Mammary epithelial cell (primary cell): ENCODE measurements around the gene MXI1.
"Not testable (repeated sequence)": the region's sequence is repeated elsewhere in the genome, so short reads cannot be mapped to it uniquely, and the experiment has no call there.

Source experiments
- EZH2 ChIP-seq: IDR thresholded peaks from 2 replicates; pipeline ENCODE4 v1.6.1; 2012; ENCODE audit warnings: low read length, inconsistent platforms, borderline replicate concordance
- TF ChIP-seq, protein P1 (sequence below), 2 donors: IDR thresholded peaks in 1 of 2; conservative IDR thresholded peaks in 1 of 2; 2 replicates each; pipeline ENCODE4 v1.5.1; 2011 to 2012; ENCODE audit warnings: inconsistent platforms in 2 of 2, low read length in 2 of 2, mild to moderate bottlenecking in 2 of 2, control low read depth in 1 of 2, low read depth in 1 of 2; ENCODE audit not compliant: insufficient read depth in 1 of 2; ENCODE audit errors: extremely low read depth in 1 of 2

- TF ChIP-seq, protein P1, sequence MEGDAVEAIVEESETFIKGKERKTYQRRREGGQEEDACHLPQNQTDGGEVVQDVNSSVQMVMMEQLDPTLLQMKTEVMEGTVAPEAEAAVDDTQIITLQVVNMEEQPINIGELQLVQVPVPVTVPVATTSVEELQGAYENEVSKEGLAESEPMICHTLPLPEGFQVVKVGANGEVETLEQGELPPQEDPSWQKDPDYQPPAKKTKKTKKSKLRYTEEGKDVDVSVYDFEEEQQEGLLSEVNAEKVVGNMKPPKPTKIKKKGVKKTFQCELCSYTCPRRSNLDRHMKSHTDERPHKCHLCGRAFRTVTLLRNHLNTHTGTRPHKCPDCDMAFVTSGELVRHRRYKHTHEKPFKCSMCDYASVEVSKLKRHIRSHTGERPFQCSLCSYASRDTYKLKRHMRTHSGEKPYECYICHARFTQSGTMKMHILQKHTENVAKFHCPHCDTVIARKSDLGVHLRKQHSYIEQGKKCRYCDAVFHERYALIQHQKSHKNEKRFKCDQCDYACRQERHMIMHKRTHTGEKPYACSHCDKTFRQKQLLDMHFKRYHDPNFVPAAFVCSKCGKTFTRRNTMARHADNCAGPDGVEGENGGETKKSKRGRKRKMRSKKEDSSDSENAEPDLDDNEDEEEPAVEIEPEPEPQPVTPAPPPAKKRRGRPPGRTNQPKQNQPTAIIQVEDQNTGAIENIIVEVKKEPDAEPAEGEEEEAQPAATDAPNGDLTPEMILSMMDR (conservative IDR thresholded peaks at IDR 0.05 in 1 of 2, IDR thresholded peaks at IDR 0.05 in 1 of 2; ENCODE audit: extremely low read depth in 1 of 2, insufficient read depth in 1 of 2, low read depth in 1 of 2, low read length in 2 of 2) = not testable (repeated sequence)
- TF ChIP-seq EZH2 = not testable (repeated sequence)
Measured at GRCh38 chr10:110247833-110248232, 40.4 kb downstream of the MXI1 start.
